ENCODE results near the gene SPATA20. TPM values are rescaled to one million over a fixed set of nuclear protein-coding genes. Genes with fewer than 3 reads are reported as not detected.

The SPATA20 gene
- total and polyA plus RNA-seq, 2 of the 4 experiments (the other 2 are of a cell fraction): 17.0 to 35.0 TPM

GRCh38 chr17:50596191-50597037, 49.4 kb downstream of the SPATA20 start:
- Histone ChIP-seq H3K9me1 (ENCODE audit: insufficient read depth, low read length) (no peaks in the 10 kb centered on the region), H4K8ac (ENCODE audit: low read depth in 2 of 2, low read length in 2 of 2) (no peak overlapping the region), H2AFZ (replicated peaks; ENCODE audit: low read length, poor library complexity) (peak overlapping the region; percentile 56), H4K5ac (ENCODE audit: low read depth, low read length) (no peak overlapping the region), H2BK5ac (ENCODE audit: low read depth, low read length, poor library complexity, severe bottlenecking) (no peak overlapping the region), H3K27ac (ENCODE audit: insufficient read depth, low read length) (no peak overlapping the region), H3K9me3 (ENCODE audit: control insufficient read depth, insufficient read depth, low read length) (no peaks in the 10 kb centered on the region), H2BK120ac (ENCODE audit: low read depth, low read length) (no peak overlapping the region), H3K4ac (ENCODE audit: low read depth, low read length) (no peak overlapping the region), H3K4me3 (ENCODE audit: insufficient read depth, low read depth, low read length) (no peak overlapping the region), H3K4me1 (ENCODE audit: control insufficient read depth, insufficient read depth, low read length) (no peaks in the 10 kb centered on the region), H2BK20ac (ENCODE audit: low read depth, low read length) (no peak overlapping the region), H3K9ac (ENCODE audit: low read depth, low read length) (no peak overlapping the region), H2BK15ac (ENCODE audit: low read depth, low read length) (no peak overlapping the region), H4K20me1 (ENCODE audit: insufficient read depth, low read length) (no peaks in the 10 kb centered on the region), H3K14ac (replicated peaks; ENCODE audit: low read depth, low read length) (no peak overlapping the region), H3K36me3 (ENCODE audit: control insufficient read depth, insufficient read depth, low read length) (no peaks in the 10 kb centered on the region), H3K79me1 (ENCODE audit: low read depth in 1 of 2, low read length in 2 of 2) (no peaks in the 10 kb centered on the region), H3K4me2 (ENCODE audit: low read depth, low read length) (no peak overlapping the region), H3K27me3 (ENCODE audit: control insufficient read depth, insufficient read depth, low read length) (peaks cover 37% of the 10 kb centered on the region; the same call in 1 of the 2 replicates), H3K23ac (ENCODE audit: low read depth, low read length) (no peak overlapping the region), H2AK5ac (ENCODE audit: low read depth, low read length) (no peak overlapping the region), H2AK9ac (replicated peaks; ENCODE audit: low read depth, low read length, poor library complexity) (no peak overlapping the region), H3K56ac (ENCODE audit: extremely low read depth, insufficient read depth, low read length) (no peak overlapping the region), H3K18ac (ENCODE audit: low read depth, low read length) (no peak overlapping the region), H4K91ac (ENCODE audit: insufficient read depth, low read depth, low read length) (no peak overlapping the region)
- in situ Hi-C loops (cut with MboI; ENCODE audit: low sequenced_read_pairs) (no loop called here), dilution Hi-C loops (cut with HindIII; ENCODE audit: low sequenced_read_pairs, unreplicated experiment) (no loop called here), intact Hi-C loops (cut with micrococcal nuclease) (no loop called here)
- WGBS, 2 experiments (ENCODE audit: extremely low coverage in 2 of 2, insufficient read length in 1 of 2): 69% methylated on average over 9 of the region's 34 CpGs; no CpG with 5 or more reads in 1 of the 2 experiments
- DNase-seq: no peak
- no peak for TF ChIP-seq RCOR1 (IDR thresholded peaks at IDR 0.05; ENCODE audit: insufficient replicate concordance, low read length)
- no peak for TF ChIP-seq POLR2A (IDR thresholded peaks at IDR 0.05; ENCODE audit: low read depth, low read length)
- no peak for TF ChIP-seq RFX5 (IDR thresholded peaks at IDR 0.05; ENCODE audit: low read depth, low read length)
- TF ChIP-seq ELK1 (IDR thresholded peaks at IDR 0.05; ENCODE audit: borderline replicate concordance, low read depth, low read length): no peak
- peak; percentile 34; the same call in 1 of the 2 replicates for TF ChIP-seq CTCF (conservative IDR thresholded peaks at IDR 0.05; ENCODE audit: low read depth, low read length)
- TF ChIP-seq RAD21 (IDR thresholded peaks at IDR 0.05; ENCODE audit: low read length): peak; percentile 20; the same call in 1 of the 2 replicates
- TF ChIP-seq CHD1 (IDR thresholded peaks at IDR 0.05; ENCODE audit: low read depth, low read length): no peak
- no peak for TF ChIP-seq USF2 (IDR thresholded peaks at IDR 0.05; ENCODE audit: low read depth, low read length)
- no peak for TF ChIP-seq NFE2L2 (IDR thresholded peaks at IDR 0.05; ENCODE audit: low read depth, low read length)
- no peak for TF ChIP-seq MAZ (IDR thresholded peaks at IDR 0.05; ENCODE audit: borderline replicate concordance, low read depth, low read length)
- ATAC-seq (ENCODE audit: low read depth): no peak
- ChIA-PET POLR2A (ENCODE audit: unreplicated experiment) (no interaction called here), CTCF (no interaction called here)
- BruUV-seq (replicated peaks): no TSS peak
